HG03457 (cell line): ENCODE measurements around the gene ENAM.
"Not testable (repeated sequence)": the region's sequence is repeated elsewhere in the genome, so short reads cannot be mapped to it uniquely, and the experiment has no call there.

Experiments
- ATAC-seq: cut with Tn5 transposase; IDR thresholded peaks from one replicate; pipeline ENCODE4 v1.9.1; 2021; ENCODE audit warnings: moderate number of reproducible peaks; ENCODE audit not compliant: unreplicated experiment

Gene ENAM

GRCh38 chr4:70674191-70674590 is 45.6 kb downstream of the ENAM start:
- no peak for ATAC-seq

- ATAC-seq, result no peak
These were observed 46.2 kb downstream of the ENAM start for GRCh38 chr4:70674731-70675130.

GRCh38 chr4:70676554-70677090 is 48.1 kb downstream of the ENAM start:
- ATAC-seq, result no peak

- peak; percentile 57 for ATAC-seq
These were observed 49.9 kb downstream of the ENAM start for GRCh38 chr4:70678383-70678999.

- ATAC-seq, result no peak
These were observed 52.4 kb downstream of the ENAM start for GRCh38 chr4:70680934-70681333.

GRCh38 chr4:70681704-70682103 is 53.2 kb downstream of the ENAM start:
- ATAC-seq, result peak; percentile 42

GRCh38 chr4:70682142-70682541 is 53.6 kb downstream of the ENAM start:
- ATAC-seq, result not testable (repeated sequence)

- peak; percentile 2 for ATAC-seq
These were observed 58.8 kb downstream of the ENAM start for GRCh38 chr4:70687392-70687791.

GRCh38 chr4:70687821-70688794 is 59.6 kb downstream of the ENAM start, which contains the start of gene UTP3:
TSS of gene UTP3 (plus strand) at chr4:70688532. CDS start at chr4:70688678, 146 bp downstream.
- ATAC-seq, result peak; percentile 90

- no peak for ATAC-seq
These were observed 60.3 kb downstream of the ENAM start for GRCh38 chr4:70688795-70689231.

- ATAC-seq, result no peak
These were observed 63.1 kb downstream of the ENAM start for GRCh38 chr4:70691661-70692060.

- ATAC-seq, result not testable (repeated sequence)
These were observed 66.1 kb downstream of the ENAM start for GRCh38 chr4:70694633-70695032.
